DMS79 treated with DMSO at 0.1 percent for 48 hours (cell line): Measurements from ENCODE around the gene TUBG1.
A peak's percentile ranks its signal among the peaks of the same experiment; 100 is the strongest.
"Not testable (repeated sequence)": the region's sequence is repeated elsewhere in the genome, so short reads cannot be mapped to it uniquely, and the experiment has no call there.

Source experiments
- DNase-seq: peaks from one replicate; lab custom pipeline; 2025; lab: John Stamatoyannopoulos, UW

Gene TUBG1

DNA sequence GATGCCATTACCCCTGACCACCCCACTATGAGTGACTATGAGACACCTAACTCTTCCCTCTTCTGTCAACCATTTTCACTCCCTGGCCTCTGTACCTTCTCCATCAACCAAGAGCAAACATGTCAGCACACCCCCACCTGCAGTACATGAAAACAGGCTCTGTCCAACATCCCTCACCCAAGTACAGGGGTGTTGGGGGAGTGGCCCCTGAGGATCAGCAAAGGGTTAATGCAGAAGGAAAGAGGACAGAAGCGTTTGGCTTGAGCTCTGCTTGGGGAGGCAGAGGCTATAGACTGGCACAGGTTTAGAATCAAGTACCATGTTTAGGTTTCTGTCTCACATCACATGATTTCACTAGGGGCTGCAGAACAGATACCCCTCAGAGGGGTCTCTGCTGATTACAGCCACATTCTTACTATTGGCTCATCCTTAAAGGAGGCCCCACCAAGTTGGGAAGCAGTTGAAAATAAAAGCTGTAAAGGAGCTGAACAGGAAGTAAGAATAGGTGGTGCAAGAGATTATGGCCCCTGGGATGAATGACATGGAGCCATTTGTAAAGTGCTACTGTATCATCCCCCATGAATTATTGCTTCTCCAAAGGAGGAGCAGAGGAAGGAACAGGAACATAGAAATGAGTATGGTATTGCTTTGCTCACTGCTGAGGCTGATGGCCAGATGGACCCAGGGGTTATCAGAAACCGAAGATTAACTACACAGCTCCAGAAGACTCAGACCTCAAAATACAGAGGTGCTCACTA lies 29.5 kb upstream of the TUBG1 start:
- DNase-seq: no peak

DNA sequence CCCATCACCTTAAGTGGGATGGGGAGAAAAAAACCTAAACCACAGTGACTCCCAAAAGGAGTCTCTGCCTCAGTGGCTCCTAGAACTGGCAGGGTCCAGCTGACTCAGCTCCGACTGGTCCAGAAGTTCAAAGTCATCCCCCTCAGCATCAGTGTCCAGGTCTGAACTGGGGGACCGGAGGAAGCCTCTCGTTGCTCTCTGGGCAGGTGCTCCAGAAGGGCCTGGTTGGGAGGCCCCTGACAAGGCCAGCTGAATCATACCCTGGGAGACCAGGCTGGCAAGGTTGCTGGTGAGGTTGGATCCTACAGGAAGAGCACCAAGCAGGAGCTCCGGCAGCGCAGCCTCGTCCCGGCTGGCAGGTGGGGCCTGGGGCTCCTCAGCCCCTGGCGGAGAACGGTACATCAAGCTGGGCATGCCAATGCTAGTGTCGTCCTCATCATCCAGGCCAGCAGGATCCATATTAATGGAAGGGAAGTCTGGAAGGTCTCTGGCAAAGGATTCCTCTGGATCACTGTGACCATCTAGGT lies 27.7 kb upstream of the TUBG1 start:
- DNase-seq: no peak

DNA sequence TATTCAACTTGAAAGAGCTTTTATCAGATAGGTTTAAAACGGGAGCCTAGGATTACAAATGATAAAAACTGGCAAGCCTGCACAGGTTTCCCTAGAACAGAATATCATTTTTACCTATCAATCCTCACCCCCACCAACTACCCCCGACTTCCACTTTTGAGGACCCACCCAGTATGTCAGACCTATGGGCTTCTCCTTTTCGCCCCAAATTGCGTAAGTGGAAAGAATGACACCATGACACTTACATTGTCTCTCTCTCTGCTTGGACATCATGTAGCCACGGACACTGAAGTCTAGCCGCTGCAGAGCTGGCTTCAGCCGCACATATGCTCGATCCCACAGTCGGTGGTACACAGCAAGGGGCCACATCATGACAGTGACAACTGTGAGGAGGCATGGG lies 24.6 kb upstream of the TUBG1 start:
- no peak for DNase-seq

DNA sequence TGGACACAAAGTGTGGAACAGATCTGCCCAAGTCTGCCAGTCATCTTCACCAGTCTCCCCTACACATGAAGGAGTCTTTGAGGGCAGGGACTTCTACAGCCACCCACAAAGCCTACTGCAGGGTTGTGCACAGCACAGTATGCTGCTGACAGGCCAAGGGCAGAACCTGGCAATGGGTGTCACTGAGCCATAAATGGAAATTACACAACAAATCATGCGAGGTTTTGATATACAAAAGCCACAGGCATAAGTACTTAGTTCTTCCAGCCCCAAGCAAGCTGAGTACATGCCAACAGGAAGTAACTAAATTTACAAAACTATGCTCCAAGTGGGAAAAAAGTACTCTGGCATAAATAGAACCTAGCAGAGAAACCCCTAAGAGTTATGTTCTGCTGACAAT lies 24.1 kb upstream of the TUBG1 start:
- no peak for DNase-seq

DNA sequence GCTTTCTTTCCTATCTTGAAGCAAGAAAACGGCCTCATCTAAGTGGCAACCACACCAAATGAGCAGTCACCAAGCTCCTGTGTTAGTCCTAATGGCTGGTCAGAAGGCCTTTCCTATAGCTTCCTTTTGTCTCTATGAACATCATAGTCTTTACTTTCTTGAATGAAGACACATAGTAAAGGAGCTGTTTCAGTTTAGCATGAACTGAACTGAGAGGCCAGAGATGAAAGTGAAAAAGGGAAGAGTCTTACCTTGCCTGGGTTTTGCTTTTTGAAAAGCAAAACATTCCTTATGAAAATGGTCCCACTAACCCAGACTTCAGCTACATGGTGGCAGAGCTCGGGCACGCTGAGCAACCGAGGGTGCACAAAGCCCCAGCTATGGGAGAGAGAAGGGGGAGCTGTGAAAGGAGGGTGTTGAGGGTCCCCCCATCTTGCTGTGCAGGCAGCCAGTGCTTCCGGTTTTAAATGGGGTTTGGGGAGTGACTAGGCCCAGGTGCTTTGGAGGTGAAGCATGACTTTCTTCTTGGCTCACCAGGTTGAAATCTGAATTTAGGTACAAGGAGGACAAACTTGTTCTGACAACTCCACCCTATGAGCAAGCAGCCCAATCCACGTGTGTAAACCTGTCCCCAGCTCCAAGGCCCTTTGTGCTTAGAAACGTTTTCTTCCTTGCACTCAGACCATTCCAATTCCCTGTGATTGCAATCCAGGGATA lies 22.8 kb upstream of the TUBG1 start:
- DNase-seq: no peak

DNA sequence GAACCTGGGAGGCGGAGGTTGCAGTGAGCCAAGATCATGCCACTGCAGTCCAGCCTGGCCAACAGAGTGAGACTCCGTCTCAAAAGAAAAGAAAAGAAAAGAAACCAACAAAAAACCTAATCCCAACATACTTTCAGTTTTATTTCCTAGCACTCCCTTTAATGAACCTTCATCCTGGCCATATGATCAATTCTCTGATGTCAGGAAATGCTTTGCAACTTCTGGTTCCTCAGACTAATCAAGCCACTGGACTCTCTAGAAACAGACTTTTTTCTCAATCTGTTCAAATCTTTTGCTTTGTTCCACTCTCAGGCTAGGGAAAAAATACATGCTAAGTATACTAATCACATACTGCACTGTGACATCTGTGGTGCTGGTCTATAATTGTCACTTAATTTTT lies 18.6 kb upstream of the TUBG1 start:
- DNase-seq: no peak

DNA sequence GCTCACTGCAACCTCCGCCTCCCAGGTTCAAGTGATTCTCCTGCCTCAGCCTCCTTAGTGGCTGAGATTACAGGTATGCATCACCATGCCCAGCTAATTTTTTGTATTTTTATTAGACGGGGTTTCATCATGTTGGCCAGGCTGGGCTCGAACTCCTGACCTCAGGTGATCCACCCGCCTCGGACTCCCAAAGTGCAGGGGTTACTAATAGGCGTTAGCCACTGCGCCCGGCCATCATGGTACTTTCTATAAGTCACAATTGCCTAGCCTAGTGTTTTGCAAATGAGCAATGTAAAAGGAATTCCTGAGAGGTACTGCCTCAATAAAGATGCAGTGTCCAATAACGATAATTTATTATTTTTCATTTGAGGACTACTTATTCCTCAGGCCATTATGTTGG lies 18.1 kb upstream of the TUBG1 start:
- no peak for DNase-seq

DNA sequence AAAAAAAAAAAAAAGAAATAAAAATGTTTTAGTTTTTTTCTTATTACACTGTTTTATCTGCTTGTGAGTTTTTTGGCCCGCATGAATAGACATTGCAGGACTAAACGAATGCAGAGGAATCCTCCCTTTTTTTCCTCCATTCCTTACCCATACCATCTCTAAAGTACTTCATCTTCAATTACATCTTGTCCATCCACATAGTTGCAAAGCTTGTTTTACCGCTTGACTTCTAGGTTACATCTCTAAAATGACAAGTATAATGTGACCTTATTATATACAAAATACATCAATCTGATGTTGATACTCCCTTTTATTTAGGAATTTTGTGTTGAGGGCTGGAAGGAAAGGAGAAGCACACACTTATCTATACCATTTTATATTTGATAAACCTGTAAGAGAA lies 13.1 kb upstream of the TUBG1 start:
- DNase-seq: no peak

DNA sequence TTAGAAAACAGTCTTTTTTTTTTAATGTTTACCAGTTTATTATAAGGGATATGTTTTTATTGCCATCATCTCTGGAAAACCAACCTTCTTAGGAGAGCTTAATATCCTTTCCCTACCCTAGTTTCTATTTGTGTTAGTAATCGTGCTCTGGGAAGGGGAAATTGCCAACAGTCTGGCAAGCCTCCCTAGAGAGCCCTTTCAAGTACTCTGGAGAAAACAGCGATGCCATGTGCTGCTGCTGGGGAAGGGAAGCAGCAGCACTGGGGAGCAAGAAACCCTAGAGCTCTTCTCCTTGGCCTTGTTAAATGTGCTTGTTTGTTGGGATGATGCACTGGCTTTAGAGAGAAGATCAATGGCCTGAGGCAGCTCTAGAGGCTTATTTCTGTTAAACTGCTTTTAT lies 10.6 kb upstream of the TUBG1 start:
- DNase-seq: peak; percentile 93

DNA sequence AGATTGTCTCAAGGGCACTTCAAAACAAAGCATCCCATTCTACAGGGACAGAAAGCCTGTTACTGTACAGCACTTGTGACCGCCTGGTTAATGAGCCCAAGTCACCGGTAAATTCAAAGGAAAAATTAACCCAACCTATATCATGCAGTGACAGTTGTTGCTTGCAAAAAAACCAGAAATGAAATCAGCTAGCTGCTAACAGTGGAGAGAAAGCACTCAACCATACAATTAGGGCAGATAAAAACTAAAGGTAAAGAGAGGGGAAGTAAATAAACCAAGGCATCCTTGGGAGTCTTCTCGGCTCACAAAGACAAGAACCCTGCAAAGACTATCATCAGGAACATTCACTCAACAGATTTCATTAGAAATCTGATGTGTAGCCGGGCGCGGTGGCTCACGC lies 6.2 kb upstream of the TUBG1 start:
- no peak for DNase-seq

DNA sequence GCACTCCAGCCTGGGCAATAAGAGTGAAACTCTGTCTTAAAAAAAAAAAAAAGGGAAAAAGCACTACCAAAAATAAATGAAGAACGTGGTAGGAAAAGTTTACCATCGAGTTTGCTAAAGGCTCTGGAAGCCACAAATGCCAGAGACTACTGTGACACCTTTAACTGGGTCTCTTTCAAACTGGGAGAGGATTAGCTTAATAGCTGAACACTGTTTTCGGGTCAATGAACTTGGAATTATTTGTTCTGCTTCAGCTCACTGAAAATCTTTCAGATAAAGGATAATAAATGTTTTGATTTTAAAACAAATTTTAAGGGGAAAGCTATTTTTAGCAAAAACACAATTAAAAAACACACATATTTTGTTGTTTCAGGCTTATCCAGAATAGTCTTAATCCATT lies 1.7 kb upstream of the TUBG1 start:
- no peak for DNase-seq

DNA sequence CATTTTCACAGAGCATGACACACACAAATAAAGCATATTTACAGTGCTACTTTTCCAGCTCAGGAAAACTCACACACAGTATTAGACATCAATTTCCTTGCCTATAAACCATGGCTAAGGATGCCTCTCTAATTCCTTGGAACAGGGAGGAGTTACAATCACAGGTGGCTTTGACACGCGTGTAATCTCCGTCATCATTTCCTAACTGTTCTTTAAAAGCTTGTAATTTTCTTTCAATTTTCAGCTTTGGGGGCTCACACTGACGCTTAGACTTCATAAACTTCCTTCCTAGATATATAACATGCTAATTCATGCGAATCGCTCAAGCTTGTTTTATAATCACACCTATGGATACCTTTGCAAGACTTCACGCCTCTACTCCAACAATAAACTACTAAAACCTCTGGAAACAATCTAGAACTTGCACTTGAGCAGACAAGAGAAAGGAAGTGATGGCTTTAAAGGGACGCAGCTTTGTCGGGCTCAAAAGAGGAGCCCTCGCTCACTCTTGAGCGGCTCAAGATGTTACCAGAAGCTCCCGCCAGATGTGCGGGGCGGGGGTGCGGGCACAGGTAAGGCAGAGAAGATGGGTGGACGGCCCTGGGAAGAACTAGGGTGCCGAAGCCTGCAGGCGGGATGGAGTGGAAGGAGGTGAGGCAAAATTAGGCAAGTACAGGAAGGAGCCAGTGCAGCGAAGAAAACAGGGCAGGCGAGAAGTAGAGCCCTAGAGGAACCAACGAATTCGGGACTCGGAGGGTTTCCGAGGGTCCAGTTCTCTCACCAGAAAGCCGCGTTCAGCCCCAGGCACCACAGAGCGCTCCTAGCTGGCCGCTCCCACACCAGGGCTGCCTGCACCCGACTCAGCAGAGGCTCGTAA lies 940 bp upstream of the TUBG1 start:
- peak; percentile 37 for DNase-seq

DNA sequence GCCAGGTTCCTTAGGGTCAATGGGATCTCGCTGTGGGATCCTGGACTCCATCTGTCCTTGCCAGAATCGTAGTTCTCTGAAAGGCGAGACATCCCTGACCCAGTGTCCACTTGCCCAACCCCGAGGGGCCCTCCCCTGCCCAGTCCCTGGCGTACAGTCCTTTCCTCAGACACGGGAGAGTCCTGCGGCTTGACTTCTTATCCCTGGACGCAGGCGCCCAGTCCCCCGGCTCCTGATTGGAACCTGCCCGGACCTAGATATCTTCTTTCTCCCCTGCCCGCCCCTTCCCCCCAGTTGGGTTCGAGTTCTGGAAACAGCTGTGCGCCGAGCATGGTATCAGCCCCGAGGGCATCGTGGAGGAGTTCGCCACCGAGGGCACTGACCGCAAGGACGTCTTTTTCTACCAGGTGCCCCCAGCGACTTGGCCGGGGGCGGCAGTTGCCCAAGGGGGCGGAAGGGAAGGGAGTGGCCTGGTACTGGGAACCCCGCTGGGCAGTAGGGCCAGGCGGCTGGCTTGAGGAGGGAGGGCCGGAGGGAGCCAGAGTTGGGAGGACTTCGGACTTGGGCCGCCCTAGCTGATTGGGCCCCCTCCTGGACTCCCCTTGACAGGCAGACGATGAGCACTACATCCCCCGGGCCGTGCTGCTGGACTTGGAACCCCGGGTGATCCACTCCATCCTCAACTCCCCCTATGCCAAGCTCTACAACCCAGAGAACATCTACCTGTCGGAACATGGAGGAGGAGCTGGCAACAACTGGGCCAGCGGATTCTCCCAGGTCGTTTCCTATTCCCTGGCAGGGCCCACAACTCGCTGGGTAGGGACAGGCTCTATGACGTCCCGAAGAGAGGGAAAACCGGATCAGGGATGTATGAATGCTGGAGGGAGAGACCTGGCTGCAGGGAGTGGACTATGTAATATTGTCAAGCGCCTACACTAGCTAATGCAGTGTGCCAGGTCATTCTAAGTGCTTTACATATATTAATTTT lies 625 bp downstream of the TUBG1 start:
- DNase-seq: peak; percentile 39

DNA sequence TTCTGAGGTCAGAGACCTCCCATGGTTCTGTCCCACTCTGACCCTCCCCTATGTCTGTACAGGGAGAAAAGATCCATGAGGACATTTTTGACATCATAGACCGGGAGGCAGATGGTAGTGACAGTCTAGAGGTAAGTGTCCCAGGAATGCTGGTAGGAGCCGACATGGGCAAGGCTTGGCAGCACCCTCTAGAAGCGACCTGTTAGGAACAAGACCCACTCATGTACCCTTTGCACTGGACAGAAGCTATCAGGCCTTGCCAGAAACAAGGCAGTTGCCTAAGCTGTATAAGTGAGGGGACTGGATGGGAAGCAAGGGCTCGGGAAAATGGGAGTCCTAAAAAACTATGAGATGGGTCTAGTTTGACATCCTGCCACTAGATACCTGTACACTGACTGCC lies 2.5 kb downstream of the TUBG1 start:
- DNase-seq: no peak

DNA sequence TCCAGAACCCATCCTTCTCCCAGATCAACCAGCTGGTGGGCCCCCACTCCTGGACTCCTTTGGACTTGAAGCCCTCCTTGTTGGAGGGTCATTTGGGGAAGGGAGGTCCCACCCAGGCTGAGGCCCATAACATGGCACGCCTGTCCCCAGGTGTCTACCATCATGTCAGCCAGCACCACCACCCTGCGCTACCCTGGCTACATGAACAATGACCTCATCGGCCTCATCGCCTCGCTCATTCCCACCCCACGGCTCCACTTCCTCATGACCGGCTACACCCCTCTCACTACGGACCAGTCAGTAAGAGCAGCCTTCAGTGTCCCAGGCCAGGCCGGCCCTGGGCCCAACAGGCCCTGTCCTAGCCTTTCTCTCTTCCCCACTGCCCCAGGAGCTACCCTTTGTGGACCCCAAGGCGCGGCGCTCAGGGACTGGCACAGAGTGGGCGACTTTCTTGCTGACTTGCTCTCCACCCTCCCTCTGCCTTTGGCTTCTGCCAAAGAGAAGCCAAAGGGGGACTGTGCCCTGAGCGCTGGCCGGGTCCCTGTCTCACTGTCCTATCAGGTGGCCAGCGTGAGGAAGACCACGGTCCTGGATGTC lies 4.3 kb downstream of the TUBG1 start:
- no peak for DNase-seq

DNA sequence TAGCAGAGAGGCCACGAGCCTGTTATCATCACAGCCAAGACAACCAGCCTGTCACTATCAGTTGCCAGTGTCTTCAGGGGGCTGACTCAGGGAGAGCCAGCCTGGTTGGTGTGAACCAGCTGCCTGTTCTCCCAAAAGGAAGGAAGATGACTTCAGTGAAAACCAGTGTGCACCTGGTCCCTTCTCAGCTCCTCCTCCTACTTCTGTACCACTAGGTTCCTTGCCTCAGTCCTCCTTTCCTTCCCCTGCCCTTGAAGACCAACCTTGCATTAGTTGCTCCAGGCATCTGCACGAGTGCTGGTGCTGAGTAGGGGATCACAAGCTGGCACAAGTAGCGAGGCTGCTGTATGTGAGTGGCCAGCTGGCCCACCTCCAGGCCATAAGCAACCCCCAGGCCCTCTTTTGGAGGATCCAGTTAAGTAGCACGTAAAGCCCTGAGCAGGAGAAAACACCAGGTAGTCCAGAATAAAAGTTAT lies 8.5 kb downstream of the TUBG1 start:
- peak; percentile 93 for DNase-seq

DNA sequence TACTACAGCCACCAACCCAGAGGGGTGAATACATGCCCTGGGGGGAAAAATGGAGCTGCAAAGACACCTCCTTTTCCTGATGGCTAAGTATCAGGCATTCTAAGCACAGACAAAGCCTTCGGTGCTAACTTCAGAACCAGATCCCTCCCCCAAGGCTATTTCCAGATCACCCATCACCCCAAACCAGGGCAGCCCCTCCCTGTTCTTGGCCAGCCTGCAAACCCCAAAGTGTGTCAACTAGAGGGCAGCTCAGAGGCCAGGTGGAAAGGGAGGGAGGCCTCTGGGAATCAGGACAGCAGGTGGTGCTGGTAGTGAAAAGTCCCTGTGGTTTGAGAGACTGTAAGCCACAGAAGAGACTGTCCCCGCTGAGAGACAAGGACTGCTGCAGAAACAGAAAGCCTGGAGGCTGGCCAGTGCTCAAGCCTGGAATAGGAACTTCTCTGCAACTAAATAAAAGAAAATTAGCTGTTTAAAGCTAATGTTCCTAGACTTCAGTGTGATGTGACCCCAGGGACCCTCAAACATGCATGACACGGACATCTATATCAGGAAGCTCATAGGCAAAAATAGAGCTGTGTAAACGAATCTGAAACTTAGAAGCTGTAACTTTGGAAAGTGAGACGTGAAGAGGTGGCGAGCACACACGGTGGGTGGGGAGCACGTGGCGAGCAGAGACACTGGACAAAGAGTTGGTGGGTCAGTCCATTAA lies 9.1 kb downstream of the TUBG1 start:
- DNase-seq: peak; percentile 81

DNA sequence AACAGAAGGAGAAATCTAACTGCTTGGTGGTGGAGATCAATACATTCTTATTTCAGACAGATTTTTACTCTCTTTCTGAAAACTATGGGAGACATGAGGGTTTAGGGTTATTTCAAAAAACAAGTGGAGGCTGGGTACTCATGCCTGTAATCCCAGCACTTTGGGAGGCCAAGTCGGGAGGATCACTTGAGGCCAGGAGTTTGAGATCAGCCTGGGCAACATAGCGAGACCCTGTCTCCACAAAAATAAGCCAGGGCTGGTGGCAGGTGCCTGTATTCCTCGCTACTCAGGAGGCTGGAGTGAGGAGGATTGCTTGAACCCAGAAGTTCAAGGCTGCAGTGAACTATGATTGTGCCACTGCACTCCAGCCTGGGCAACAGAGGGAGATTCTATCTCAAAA lies 12.5 kb downstream of the TUBG1 start:
- DNase-seq: not testable (repeated sequence)

DNA sequence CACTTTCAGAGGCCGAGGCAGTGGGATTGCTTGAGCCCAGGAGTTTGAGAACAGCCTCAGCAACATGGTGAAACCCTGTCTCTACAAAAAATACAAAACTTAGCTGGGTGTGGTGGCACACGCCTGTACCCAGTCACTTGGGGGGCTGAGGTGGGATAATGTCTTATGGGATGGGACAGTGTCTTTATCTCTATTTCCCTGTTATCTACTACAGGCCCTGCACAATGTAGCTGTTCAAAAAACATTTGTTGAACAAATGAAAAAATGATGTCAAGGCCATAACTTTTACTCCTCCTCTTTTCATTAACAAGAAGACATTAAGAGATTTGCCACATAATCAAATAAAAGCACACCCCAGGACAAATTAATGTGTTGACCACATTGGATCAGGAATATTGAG lies 13.8 kb downstream of the TUBG1 start:
- DNase-seq: no peak
